Measurements from ENCODE around the gene SLC9A9.
A peak's percentile ranks its signal among the peaks of the same experiment; 100 is the strongest.

SLC9A9 gene

GRCh38 chr3:143847787-143848631 is at the start of gene SLC9A9:
TSS of gene SLC9A9 (minus strand) at chr3:143848468. CDS start at chr3:143848322, 146 bp downstream.
- no peak for TF ChIP-seq CTCF (IDR thresholded peaks at IDR 0.05; ENCODE audit: insufficient read depth, low read depth, low read length, missing control alignments)
- H3K4me3 ChIP-seq (ENCODE audit: low read length): peak within 1 kb of the TSS; percentile 79
- DNase-seq (ENCODE audit: low read depth): peak; percentile 84

GRCh38 chr3:143897576-143898295 is 49.5 kb upstream of the SLC9A9 start:
- DNase-seq (ENCODE audit: low read depth): peak; percentile 63
- H3K4me3 ChIP-seq (ENCODE audit: low read length): no peak overlapping the region
- no peak for TF ChIP-seq CTCF (IDR thresholded peaks at IDR 0.05; ENCODE audit: insufficient read depth, low read depth, low read length, missing control alignments)

- no peak for TF ChIP-seq CTCF (IDR thresholded peaks at IDR 0.05; ENCODE audit: insufficient read depth, low read depth, low read length, missing control alignments)
- DNase-seq (ENCODE audit: low read depth): no peak
These were observed 48.2 kb upstream of the SLC9A9 start for GRCh38 chr3:143896486-143896885.

GRCh38 chr3:143895805-143896204 is 47.5 kb upstream of the SLC9A9 start:
- H3K4me3 ChIP-seq (ENCODE audit: low read length): no peak overlapping the region
- no peak for DNase-seq (ENCODE audit: low read depth)
- no peak for TF ChIP-seq CTCF (IDR thresholded peaks at IDR 0.05; ENCODE audit: insufficient read depth, low read depth, low read length, missing control alignments)

More at GRCh38 chr3:143896486-143896885, 48.2 kb upstream of the SLC9A9 start:
- H3K4me3 ChIP-seq (ENCODE audit: low read length): no peak overlapping the region

GRCh38 chr3:143888846-143889245 is 40.6 kb upstream of the SLC9A9 start:
- no peak for DNase-seq (ENCODE audit: low read depth)
- H3K4me3 ChIP-seq (ENCODE audit: low read length): no peak overlapping the region
- TF ChIP-seq CTCF (IDR thresholded peaks at IDR 0.05; ENCODE audit: insufficient read depth, low read depth, low read length, missing control alignments): no peak

- no peak for TF ChIP-seq CTCF (IDR thresholded peaks at IDR 0.05; ENCODE audit: insufficient read depth, low read depth, low read length, missing control alignments)
- DNase-seq (ENCODE audit: low read depth): no peak
- H3K4me3 ChIP-seq (ENCODE audit: low read length): no peak overlapping the region
These were observed 39.9 kb upstream of the SLC9A9 start for GRCh38 chr3:143888166-143888565.

All from epithelial cell of esophagus (primary cell).